ENCODE data around the gene CD200. TPM values are rescaled to one million over a fixed set of nuclear protein-coding genes. Genes with fewer than 3 reads are reported as not detected.

CD200 gene
- 14.0 and 14.8 TPM in 2 replicates for total RNA-seq

GRCh38 chr3:112333002-112333380, at the start of gene CD200:
Gene CD200 (plus strand): TSS chr3:112333156. CDS start chr3:112333213, 57 bp downstream.
- intact Hi-C loops (cut with micrococcal nuclease) = loop anchor here (1.0 to 10.0 kb wide), 3 partner anchors 25 to 672 kb away; no protein-coding TSS in a partner anchor

GRCh38 chr3:112289011-112289410, 43.9 kb upstream of the CD200 start:
- intact Hi-C loops (cut with micrococcal nuclease) = no loop called here

- intact Hi-C loops (cut with micrococcal nuclease) = loop anchor here (1.0 to 10.0 kb wide), 8 partner anchors 10 to 681 kb away; partner anchors contain the start of gene CD200R1
Measured at GRCh38 chr3:112293368-112294321, 39.3 kb upstream of the CD200 start, which contains the start of gene SLC9C1. Gene SLC9C1 (minus strand): TSS chr3:112294216. CDS start chr3:112286791, 7,425 bp downstream.

- intact Hi-C loops (cut with micrococcal nuclease) = loop anchor here (1.0 to 10.0 kb wide), 3 partner anchors 185 to 677 kb away; partner anchors contain the start of gene CD200R1
Measured at GRCh38 chr3:112297714-112298113, 35.2 kb upstream of the CD200 start.

GRCh38 chr3:112298781-112299180, 34.2 kb upstream of the CD200 start:
- intact Hi-C loops (cut with micrococcal nuclease) = loop anchor here (10.0 kb wide), 1 partner anchor 676 kb away; the partner anchor contains the start of gene CD200R1

GRCh38 chr3:112302150-112302830, 30.7 kb upstream of the CD200 start:
- intact Hi-C loops (cut with micrococcal nuclease) = loop anchor here (2.0 kb wide), 1 partner anchor 169 kb away; the partner anchor contains the start of gene GCSAM

- intact Hi-C loops (cut with micrococcal nuclease) = loop anchor here (1.0 to 2.0 kb wide), 2 partner anchors 9 to 170 kb away; partner anchors contain the start of genes GCSAM and SLC9C1
Measured at GRCh38 chr3:112302881-112303763, 29.8 kb upstream of the CD200 start.

GRCh38 chr3:112303764-112304325, 29.1 kb upstream of the CD200 start:
- intact Hi-C loops (cut with micrococcal nuclease) = loop anchor here (1.0 to 2.0 kb wide), 2 partner anchors 10 to 171 kb away; partner anchors contain the start of genes GCSAM and SLC9C1

GRCh38 chr3:112304611-112305010, 28.3 kb upstream of the CD200 start:
- intact Hi-C loops (cut with micrococcal nuclease) = no loop called here

- intact Hi-C loops (cut with micrococcal nuclease) = no loop called here
Measured at GRCh38 chr3:112306825-112307224, 26.1 kb upstream of the CD200 start.

- intact Hi-C loops (cut with micrococcal nuclease) = no loop called here
Measured at GRCh38 chr3:112307557-112307956, 25.4 kb upstream of the CD200 start.

GRCh38 chr3:112308151-112308911, 24.6 kb upstream of the CD200 start:
- intact Hi-C loops (cut with micrococcal nuclease) = no loop called here

- intact Hi-C loops (cut with micrococcal nuclease) = no loop called here
Measured at GRCh38 chr3:112314649-112315048, 18.3 kb upstream of the CD200 start.

- intact Hi-C loops (cut with micrococcal nuclease) = no loop called here
Measured at GRCh38 chr3:112315791-112316190, 17.2 kb upstream of the CD200 start.

GRCh38 chr3:112319516-112320276, 13.3 kb upstream of the CD200 start:
- intact Hi-C loops (cut with micrococcal nuclease) = no loop called here

- intact Hi-C loops (cut with micrococcal nuclease) = no loop called here
Measured at GRCh38 chr3:112320691-112321090, 12.3 kb upstream of the CD200 start.

- intact Hi-C loops (cut with micrococcal nuclease) = no loop called here
Measured at GRCh38 chr3:112321867-112322652, 10.9 kb upstream of the CD200 start.
